Endothelial cell of umbilical vein (primary cell): ENCODE measurements around the gene ACTN1. TPM values are rescaled to one million over a fixed set of nuclear protein-coding genes. Genes with fewer than 3 reads are reported as not detected.
"Not testable (repeated sequence)": the region's sequence is repeated elsewhere in the genome, so short reads cannot be mapped to it uniquely, and the experiment has no call there.

Experiments used
- BruUV-seq: library from RNA; stranded (reverse); fragments of 400-500 nt; replicated peaks from 2 replicates; lab custom pipeline; 2021; lab: Mats Ljungman, UMichigan
- CTCF ChIA-PET: fragments of 300-600, 350-600 bp; sonication (Branson Sonifier 250); formaldehyde crosslinking; loops from one replicate; lab custom pipeline; 2021; ENCODE audit warnings: antibody characterized with exemption, inconsistent platforms; lab: Charles Lee
- POLR2A ChIA-PET: fragments of 300-600, 350-600 bp; sonication (Branson Sonifier 250); formaldehyde crosslinking; loops from one replicate; lab custom pipeline; 2021; ENCODE audit warnings: antibody characterized with exemption, inconsistent platforms; lab: Charles Lee
- DNase-seq: peaks from one replicate; pipeline ENCODE4 v3.0.0-alpha.2; 2011; ENCODE audit warnings: low read depth, low spot score
- FAIRE-seq: peaks from 2 replicates; lab custom pipeline; 2011; peaks lifted over from hg19 to GRCh38; lab: Jason Lieb, UNC
- H2AFZ ChIP-seq: 2 replicates; pipeline ENCODE4 v1.6.0; 2012; ENCODE audit warnings: low read depth, low read length, control low read depth, inconsistent platforms
- H3K27ac ChIP-seq: 2 replicates; pipeline ENCODE4 v1.5.1; 2011; ENCODE audit warnings: low read depth, mild to moderate bottlenecking, control low read depth, low read length, moderate library complexity; ENCODE audit not compliant: insufficient read depth
- H3K27me3 ChIP-seq, 2 experiments: 2 replicates each; pipeline versions ENCODE4 v1.6.0 to v1.6.1; 2011; ENCODE audit warnings: low read length in 2 of 2, mixed read lengths in 1 of 2; ENCODE audit not compliant: control insufficient read depth in 2 of 2, insufficient read depth in 2 of 2
- H3K36me3 ChIP-seq, 2 experiments: 2 replicates in 1 of 2; 3 replicates in 1 of 2; pipeline ENCODE4 v1.5.1; 2011; ENCODE audit warnings: low read length in 2 of 2, mild to moderate bottlenecking in 1 of 2, moderate library complexity in 1 of 2; ENCODE audit not compliant: control insufficient read depth in 2 of 2, insufficient read depth in 2 of 2; ENCODE audit errors: extremely low read depth in 1 of 2
- H3K4me1 ChIP-seq: 3 replicates; pipeline ENCODE4 v1.5.1; 2011; ENCODE audit warnings: mild to moderate bottlenecking, low read length; ENCODE audit not compliant: control insufficient read depth, insufficient read depth; ENCODE audit errors: extremely low read depth
- H3K4me2 ChIP-seq: 2 replicates; pipeline ENCODE4 v1.6.1; 2011; ENCODE audit warnings: low read length, control low read depth, mixed read lengths; ENCODE audit not compliant: insufficient read depth
- H3K4me3 ChIP-seq, 3 experiments: fragments of 200-600 bp in 1 of 3; sonication (generic), shearing (Covaris generic) in 1 of 3; replicated peaks in 1 of 3; 2 replicates each; pipeline ENCODE4 v1.5.1; 2011 to 2016; ENCODE audit warnings: control low read depth in 3 of 3, low read length in 3 of 3, mild to moderate bottlenecking in 2 of 3, inconsistent platforms in 1 of 3, low read depth in 1 of 3, moderate library complexity in 1 of 3; ENCODE audit not compliant: insufficient read depth in 1 of 3
- H3K79me2 ChIP-seq: 2 replicates; pipeline ENCODE4 v1.6.0; 2012; ENCODE audit warnings: low read length, inconsistent platforms; ENCODE audit not compliant: control insufficient read depth, insufficient read depth
- H3K9ac ChIP-seq: replicated peaks from 2 replicates; pipeline ENCODE3; 2011; ENCODE audit warnings: low read length, control low read depth; ENCODE audit not compliant: insufficient read depth; ENCODE audit errors: extremely low read depth
- H3K9me1 ChIP-seq: replicated peaks from 3 replicates; pipeline ENCODE4 v1.6.0; 2011; ENCODE audit warnings: mild to moderate bottlenecking, low read length; ENCODE audit not compliant: control insufficient read depth, insufficient read depth; ENCODE audit errors: extremely low read depth
- H3K9me3 ChIP-seq: replicated peaks from 2 replicates; pipeline ENCODE4 v1.5.1; 2012; ENCODE audit warnings: low read length, inconsistent platforms; ENCODE audit not compliant: control insufficient read depth, insufficient read depth
- H4K20me1 ChIP-seq: replicated peaks from 2 replicates; pipeline ENCODE3; 2011; ENCODE audit warnings: mild to moderate bottlenecking, low read length; ENCODE audit not compliant: control insufficient read depth, insufficient read depth; ENCODE audit errors: extremely low read depth
- CTCF ChIP-seq, 2 donors: IDR thresholded peaks; 1 replicate in 1 of 2; 2 replicates in 1 of 2; pipeline ENCODE4 v1.5.1; 2011; ENCODE audit warnings: low read length in 2 of 2, mild to moderate bottlenecking in 2 of 2, moderate library complexity in 2 of 2, control low read depth in 1 of 2, inconsistent platforms in 1 of 2, low read depth in 1 of 2; ENCODE audit not compliant: insufficient read depth in 1 of 2; ENCODE audit errors: extremely low read depth in 1 of 2
- EZH2 ChIP-seq: IDR thresholded peaks from 2 replicates; pipeline ENCODE4 v1.6.1; 2012; ENCODE audit warnings: borderline replicate concordance, low read depth, mild to moderate bottlenecking, moderate library complexity, low read length, inconsistent platforms; ENCODE audit not compliant: severe bottlenecking
- FOS ChIP-seq: IDR thresholded peaks from 2 replicates; pipeline ENCODE4 v1.6.1; 2011; ENCODE audit warnings: mild to moderate bottlenecking, low read length, moderate library complexity, borderline replicate concordance; ENCODE audit not compliant: insufficient read depth
- GATA2 ChIP-seq: IDR thresholded peaks from 2 replicates; pipeline ENCODE4 v1.7.0; 2011; ENCODE audit warnings: low read depth, mild to moderate bottlenecking, moderate library complexity, mixed read lengths, low read length; ENCODE audit not compliant: insufficient read length, insufficient read depth
- JUN ChIP-seq: IDR thresholded peaks from 2 replicates; pipeline ENCODE4 v1.6.1; 2011; ENCODE audit warnings: borderline replicate concordance, low read depth; ENCODE audit not compliant: insufficient read length, insufficient read depth
- MAX ChIP-seq: IDR thresholded peaks from 2 replicates; pipeline ENCODE4 v1.6.1; 2011; ENCODE audit not compliant: insufficient read depth, insufficient read length
- MYC ChIP-seq: IDR thresholded peaks from one replicate; pipeline ENCODE4 v1.6.1; 2011; ENCODE audit warnings: mild to moderate bottlenecking, low read depth, low read length
- POLR2A ChIP-seq: IDR thresholded peaks from 2 replicates; pipeline ENCODE4 v1.6.1; 2012; ENCODE audit warnings: low read depth, mild to moderate bottlenecking, control low read depth, low read length
- POLR2AphosphoS5 ChIP-seq: IDR thresholded peaks from 2 replicates; pipeline ENCODE4 v1.6.1; 2012; ENCODE audit warnings: low read depth, mild to moderate bottlenecking, control low read depth, low read length, moderate library complexity; ENCODE audit not compliant: insufficient read depth
- dilution Hi-C: fragments of 300-500 bp; cut with MboI; formaldehyde crosslinking; loops from one replicate; pipeline ENCODE4 v1.15.0; 2019; ENCODE audit warnings: low sequenced_read_pairs; ENCODE audit not compliant: extremely low pct_ligation_motif_present
- intact Hi-C: fragments of 100-400 bp; cut with micrococcal nuclease; formaldehyde crosslinking; loops from one replicate; pipeline ENCODE4 v1.10.0; 2022
- polyA plus RNA-seq, 4 experiments: library from polyadenylated mRNA; depleted of rRNA in 3 of 4; stranded (reverse) in 3 of 4; unstranded in 1 of 4; fragments of >200 nt; gene quantifications; 2 replicates each; pipeline versions ENCODE4 v1.2.1 to v1.2.3, GENCODE V29; 2011 to 2012; ENCODE audit warnings: missing spikeins in 1 of 4
- total RNA-seq: library from RNA; stranded (reverse); gene quantifications from 2 replicates; pipeline ENCODE4 v1.2.3, GENCODE V29; 2021

ACTN1 gene
- total and polyA plus RNA-seq, 2 donors (not counting 3 experiments of a cell fraction or from before 2014, with no cell fraction given) = 442 to 463 TPM

GRCh38 chr14:68852493-68852892 is 126.6 kb downstream of the ACTN1 start:
- H3K9ac ChIP-seq, H3K36me3 ChIP-seq, H3K27me3 ChIP-seq, H3K4me2 ChIP-seq, H2AFZ ChIP-seq, H4K20me1 ChIP-seq, FAIRE-seq, H3K4me3 ChIP-seq, H3K79me2 ChIP-seq, H3K27ac ChIP-seq, H3K9me1 ChIP-seq, CTCF ChIA-PET, dilution Hi-C loops, DNase-seq, H3K9me3 ChIP-seq, POLR2A ChIA-PET, BruUV-seq, intact Hi-C loops, H3K4me1 ChIP-seq: not testable (repeated sequence)

GRCh38 chr14:68851078-68851477 is 128.0 kb downstream of the ACTN1 start:
- Histone ChIP-seq H3K27me3 (no peaks in the 10 kb centered on the region), H2AFZ (no peak overlapping the region), H3K9me3 (no peaks in the 10 kb centered on the region), H3K4me2 (no peak overlapping the region), H3K9me1 (no peaks in the 10 kb centered on the region), H3K4me1 (no peaks in the 10 kb centered on the region), H3K27ac (no peak overlapping the region), H3K4me3 (no peak overlapping the region), H3K36me3 (no peaks in the 10 kb centered on the region), H4K20me1 (no peaks in the 10 kb centered on the region), H3K79me2 (no peaks in the 10 kb centered on the region), H3K9ac (no peak overlapping the region)
- dilution Hi-C loops (no loop called here), intact Hi-C loops (no loop called here)
- no peak for TF ChIP-seq CTCF (IDR thresholded peaks at IDR 0.05; ENCODE audit: extremely low read depth in 1 of 2, insufficient read depth in 1 of 2, low read depth in 1 of 2, low read length in 2 of 2)
- no peak for TF ChIP-seq POLR2A
- no peak for TF ChIP-seq GATA2
- no peak for TF ChIP-seq POLR2AphosphoS5
- no peak for TF ChIP-seq MYC
- TF ChIP-seq MAX = no peak
- TF ChIP-seq JUN = no peak
- no peak for TF ChIP-seq EZH2
- TF ChIP-seq FOS = no peak
- BruUV-seq = no TSS peak
- POLR2A ChIA-PET = no interaction called here
- DNase-seq (no peak), FAIRE-seq (no peak)
- CTCF ChIA-PET = no interaction called here
